Smooth muscle cell (in vitro differentiated cells): ENCODE measurements around the gene LSM7. TPM values are rescaled to one million over a fixed set of nuclear protein-coding genes. Genes with fewer than 3 reads are reported as not detected.

Experiments
- DNase-seq: peaks from one replicate; lab custom pipeline; 2025; ENCODE audit not compliant: unreplicated experiment; lab: John Stamatoyannopoulos, UW
- H2AFZ ChIP-seq: fragments of 200-600 bp; sonication (generic); 2 replicates; pipeline ENCODE4 v1.6.0; 2016; ENCODE audit warnings: antibody characterized with exemption, low read depth, mild to moderate bottlenecking
- H3F3A ChIP-seq: fragments of 200-600 bp; sonication (generic); 2 replicates; pipeline ENCODE4 v1.6.0; 2017; ENCODE audit warnings: antibody characterized with exemption, low read depth
- H3K27ac ChIP-seq: fragments of 200-600 bp; sonication (generic); 2 replicates; pipeline ENCODE4 v1.5.1; 2016; ENCODE audit warnings: low read depth, mild to moderate bottlenecking
- H3K27me3 ChIP-seq: fragments of 200-600 bp; sonication (generic); 2 replicates; pipeline ENCODE4 v1.6.1; 2016; ENCODE audit warnings: low read depth, mild to moderate bottlenecking
- H3K36me3 ChIP-seq: fragments of 200-600 bp; sonication (generic); 2 replicates; pipeline ENCODE4 v1.5.1; 2016; ENCODE audit warnings: low read depth
- H3K4me1 ChIP-seq: fragments of 200-600 bp; sonication (generic); 2 replicates; pipeline ENCODE4 v1.5.1; 2016; ENCODE audit warnings: low read depth
- H3K4me2 ChIP-seq: fragments of 200-600 bp; sonication (generic); 2 replicates; pipeline ENCODE4 v1.6.0; 2016; ENCODE audit warnings: mild to moderate bottlenecking
- H3K4me3 ChIP-seq: fragments of 200-600 bp; sonication (generic); 2 replicates; pipeline ENCODE4 v1.5.1; 2016; ENCODE audit warnings: mild to moderate bottlenecking
- H3K79me2 ChIP-seq: fragments of 200-600 bp; sonication (generic); 2 replicates; pipeline ENCODE4 v1.6.0; 2016; ENCODE audit warnings: low read depth, mild to moderate bottlenecking
- H3K9ac ChIP-seq: fragments of 200-600 bp; sonication (generic); 2 replicates; pipeline ENCODE4 v1.6.0; 2016; ENCODE audit warnings: low read depth
- H3K9me3 ChIP-seq: fragments of 200-600 bp; sonication (generic); replicated peaks from 2 replicates; pipeline ENCODE4 v1.5.1; 2016; ENCODE audit warnings: low read depth
- H4K20me1 ChIP-seq: fragments of 200-600 bp; sonication (generic); 2 replicates; pipeline ENCODE4 v1.6.0; 2016; ENCODE audit warnings: low read depth
- CTCF ChIP-seq: fragments of 200-600 bp; sonication (generic); IDR thresholded peaks from 2 replicates; pipeline ENCODE4 v1.5.1; 2017; ENCODE audit warnings: borderline replicate concordance, mild to moderate bottlenecking, antibody characterized with exemption; ENCODE audit not compliant: insufficient read depth, poor library complexity, severe bottlenecking
- WGBS: methylation state at CpG from one replicate; pipeline ENCODE4 v1.1.7; 2016; ENCODE audit warnings: low lambda C conversion rate; 5-methylcytosine and 5-hydroxymethylcytosine counted together
- polyA plus RNA-seq: library from polyadenylated mRNA; unstranded; fragments of >200 nt; fragmentation: Nextera tagmentation; extraction: Ambion mirVana; gene quantifications from 2 replicates; pipeline ENCODE4 v1.2.1, GENCODE V29; 2016
- total RNA-seq: library from RNA; depleted of rRNA; stranded (reverse); fragments of >200 nt; gene quantifications from 2 replicates; pipeline ENCODE4 v1.2.3, GENCODE V29; 2014

LSM7 gene
- total and polyA plus RNA-seq, 2 experiments from 2014 or later, result 161 to 164 TPM

GRCh38 chr19:2289714-2290435, 38.5 kb downstream of the LSM7 start:
- peaks cover 58% of the 10 kb centered on the region for H4K20me1 ChIP-seq
- WGBS, result 10% methylated on average over 56 of the region's 74 CpGs
- H3K36me3 ChIP-seq, result no peaks in the 10 kb centered on the region
- peak overlapping the region; percentile 21 for H3K4me3 ChIP-seq
- H3K9ac ChIP-seq, result no peak overlapping the region
- H3K9me3 ChIP-seq, result no peaks in the 10 kb centered on the region
- no peak for DNase-seq
- peaks cover 77% of the 10 kb centered on the region for H3K27me3 ChIP-seq
- H3F3A ChIP-seq, result no peaks in the 10 kb centered on the region
- H3K79me2 ChIP-seq, result no peaks in the 10 kb centered on the region
- H3K27ac ChIP-seq, result no peak overlapping the region
- H3K4me1 ChIP-seq, result peaks cover 10% of the 10 kb centered on the region
- H2AFZ ChIP-seq, result no peak overlapping the region
- H3K4me2 ChIP-seq, result peak overlapping the region; percentile 82
- no peak for TF ChIP-seq CTCF

GRCh38 chr19:2288818-2289713, 39.3 kb downstream of the LSM7 start:
- H3K4me2 ChIP-seq, result no peak overlapping the region
- no peak overlapping the region for H3K9ac ChIP-seq
- TF ChIP-seq CTCF, result no peak
- no peaks in the 10 kb centered on the region for H3F3A ChIP-seq
- peaks cover 58% of the 10 kb centered on the region for H4K20me1 ChIP-seq
- 91% methylated on average over 24 of the region's 28 CpGs for WGBS
- H3K9me3 ChIP-seq, result no peaks in the 10 kb centered on the region
- no peak overlapping the region for H3K27ac ChIP-seq
- no peak overlapping the region for H3K4me3 ChIP-seq
- H3K4me1 ChIP-seq, result peaks cover 10% of the 10 kb centered on the region
- H3K36me3 ChIP-seq, result no peaks in the 10 kb centered on the region
- H2AFZ ChIP-seq, result no peak overlapping the region
- H3K27me3 ChIP-seq, result peaks cover 76% of the 10 kb centered on the region
- DNase-seq, result no peak
- no peaks in the 10 kb centered on the region for H3K79me2 ChIP-seq

- Histone ChIP-seq H4K20me1 (peaks cover 58% of the 10 kb centered on the region), H2AFZ (no peak overlapping the region), H3K9ac (no peak overlapping the region), H3K36me3 (no peaks in the 10 kb centered on the region), H3K4me1 (peaks cover 10% of the 10 kb centered on the region), H3K27me3 (peaks cover 69% of the 10 kb centered on the region), H3K9me3 (no peaks in the 10 kb centered on the region), H3K4me2 (no peak overlapping the region), H3F3A (no peaks in the 10 kb centered on the region), H3K4me3 (no peak overlapping the region), H3K27ac (no peak overlapping the region), H3K79me2 (no peaks in the 10 kb centered on the region)
- 94% methylated on average over 17 of the region's 17 CpGs for WGBS
- DNase-seq, result no peak
- TF ChIP-seq CTCF, result no peak
These were observed 40.0 kb downstream of the LSM7 start for GRCh38 chr19:2288338-2288817.
